Measurements from ENCODE around the gene WNK2.

DNA sequence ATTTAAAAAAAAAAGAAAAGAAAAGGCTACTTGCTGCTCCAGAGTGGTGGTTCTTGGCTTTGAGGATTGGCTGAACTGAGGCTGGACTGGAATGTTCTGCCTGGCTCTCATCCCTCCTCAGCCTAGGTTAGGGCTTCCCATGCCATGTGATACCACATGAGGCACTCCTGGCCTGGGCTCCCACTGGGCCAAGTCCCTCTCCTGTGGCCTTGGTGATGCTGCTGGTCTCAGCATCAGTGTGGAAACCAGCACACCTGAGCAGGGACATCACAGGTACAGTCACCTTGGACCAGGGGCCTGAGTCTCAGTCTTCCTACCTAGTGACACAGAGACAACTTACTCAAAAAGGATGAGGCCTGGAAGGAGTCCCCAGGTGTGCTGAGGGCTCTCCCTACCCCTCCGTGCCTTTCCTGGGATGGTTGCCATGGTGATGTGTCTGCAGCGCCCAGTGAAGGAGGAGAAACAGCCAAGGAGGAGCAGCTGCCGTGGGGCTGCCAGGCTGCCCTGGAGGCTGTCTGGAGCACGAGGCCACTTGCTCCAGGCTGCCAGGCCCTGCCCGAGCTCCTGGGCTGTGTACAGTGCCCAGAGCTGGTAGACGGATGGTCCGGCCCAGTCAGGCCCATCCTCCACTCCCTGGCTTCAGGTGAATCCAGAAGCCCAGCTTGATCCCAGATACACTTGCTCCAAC, 71.0 kb downstream of the WNK2 start:
- TF ChIP-seq EP300 (IDR thresholded peaks at IDR 0.05) = no peak
- TF ChIP-seq, protein P1, sequence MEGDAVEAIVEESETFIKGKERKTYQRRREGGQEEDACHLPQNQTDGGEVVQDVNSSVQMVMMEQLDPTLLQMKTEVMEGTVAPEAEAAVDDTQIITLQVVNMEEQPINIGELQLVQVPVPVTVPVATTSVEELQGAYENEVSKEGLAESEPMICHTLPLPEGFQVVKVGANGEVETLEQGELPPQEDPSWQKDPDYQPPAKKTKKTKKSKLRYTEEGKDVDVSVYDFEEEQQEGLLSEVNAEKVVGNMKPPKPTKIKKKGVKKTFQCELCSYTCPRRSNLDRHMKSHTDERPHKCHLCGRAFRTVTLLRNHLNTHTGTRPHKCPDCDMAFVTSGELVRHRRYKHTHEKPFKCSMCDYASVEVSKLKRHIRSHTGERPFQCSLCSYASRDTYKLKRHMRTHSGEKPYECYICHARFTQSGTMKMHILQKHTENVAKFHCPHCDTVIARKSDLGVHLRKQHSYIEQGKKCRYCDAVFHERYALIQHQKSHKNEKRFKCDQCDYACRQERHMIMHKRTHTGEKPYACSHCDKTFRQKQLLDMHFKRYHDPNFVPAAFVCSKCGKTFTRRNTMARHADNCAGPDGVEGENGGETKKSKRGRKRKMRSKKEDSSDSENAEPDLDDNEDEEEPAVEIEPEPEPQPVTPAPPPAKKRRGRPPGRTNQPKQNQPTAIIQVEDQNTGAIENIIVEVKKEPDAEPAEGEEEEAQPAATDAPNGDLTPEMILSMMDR (IDR thresholded peaks at IDR 0.05) = no peak
- TF ChIP-seq POLR2AphosphoS5 (IDR thresholded peaks at IDR 0.05) = no peak
- no peak for TF ChIP-seq POLR2A (IDR thresholded peaks at IDR 0.05; ENCODE audit: low read depth)

Data from esophagus muscularis mucosa (tissue), 4 donors.